Neural progenitor cell (in vitro differentiated cells): ENCODE results near the gene DENND5B. TPM values are rescaled to one million over a fixed set of nuclear protein-coding genes. Genes with fewer than 3 reads are reported as not detected.
"Not testable (repeated sequence)": the region's sequence is repeated elsewhere in the genome, so short reads cannot be mapped to it uniquely, and the experiment has no call there.

Experiments
- DNase-seq: peaks from one replicate; pipeline ENCODE4 v3.0.0-alpha.2; 2016; ENCODE audit warnings: low spot score
- H2AFZ ChIP-seq: fragments of 200-600 bp; sonication (generic); replicated peaks from 2 replicates; pipeline ENCODE4 v1.6.1; 2016; ENCODE audit warnings: antibody characterized with exemption
- H3F3A ChIP-seq: fragments of 200-600 bp; sonication (generic); 2 replicates; pipeline ENCODE4 v1.6.1; 2016; ENCODE audit warnings: antibody characterized with exemption, low read depth
- H3K27ac ChIP-seq: fragments of 200-600 bp; sonication (generic); 2 replicates; pipeline ENCODE4 v1.5.1; 2016; ENCODE audit warnings: mild to moderate bottlenecking
- H3K27me3 ChIP-seq: fragments of 200-600 bp; sonication (generic); 2 replicates; pipeline ENCODE4 v1.6.1; 2016; ENCODE audit warnings: mild to moderate bottlenecking, moderate library complexity
- H3K36me3 ChIP-seq: fragments of 200-600 bp; sonication (generic); 2 replicates; pipeline ENCODE4 v1.5.1; 2016
- H3K4me1 ChIP-seq: fragments of 200-600 bp; sonication (generic); 2 replicates; pipeline ENCODE4 v1.6.1; 2016; ENCODE audit warnings: mixed run types
- H3K4me2 ChIP-seq: fragments of 200-600 bp; sonication (generic); 2 replicates; pipeline ENCODE4 v1.6.1; 2016
- H3K4me3 ChIP-seq: fragments of 200-600 bp; sonication (generic); 2 replicates; pipeline ENCODE4 v1.5.1; 2016
- H3K79me2 ChIP-seq: fragments of 200-600 bp; sonication (generic); 2 replicates; pipeline ENCODE4 v1.6.1; 2016; ENCODE audit warnings: low read depth
- H3K9ac ChIP-seq: fragments of 200-600 bp; sonication (generic); 2 replicates; pipeline ENCODE4 v1.6.1; 2016
- H3K9me3 ChIP-seq: fragments of 200-600 bp; sonication (generic); 2 replicates; pipeline ENCODE4 v1.5.1; 2016; ENCODE audit warnings: low read depth
- H4K20me1 ChIP-seq: fragments of 200-600 bp; sonication (generic); 2 replicates; pipeline ENCODE4 v1.6.1; 2016; ENCODE audit warnings: low read depth
- H3K27ac Mint-ChIP-seq: 3 replicates; pipeline ENCODE4 v1.8.0; 2021; ENCODE audit warnings: mixed read lengths
- H3K27me3 Mint-ChIP-seq: 2 replicates; pipeline ENCODE4 v1.8.0; 2022; ENCODE audit warnings: low read depth, mild to moderate bottlenecking, inconsistent platforms, moderate library complexity, mixed read lengths; ENCODE audit not compliant: insufficient read depth
- H3K36me3 Mint-ChIP-seq: 3 replicates; pipeline ENCODE4 v1.8.0; 2021; ENCODE audit warnings: mixed read lengths
- H3K4me1 Mint-ChIP-seq: 3 replicates; pipeline ENCODE4 v1.8.0; 2021; ENCODE audit warnings: mixed read lengths
- H3K4me3 Mint-ChIP-seq: 3 replicates; pipeline ENCODE4 v1.8.0; 2021; ENCODE audit warnings: mild to moderate bottlenecking, moderate library complexity, mixed read lengths
- H3K9me3 Mint-ChIP-seq: 3 replicates; pipeline ENCODE4 v1.8.0; 2020; ENCODE audit warnings: mixed read lengths
- CTCF ChIP-seq: fragments of 200-600 bp; sonication (generic); IDR thresholded peaks from 2 replicates; pipeline ENCODE4 v1.5.1; 2017; ENCODE audit warnings: antibody characterized with exemption, mild to moderate bottlenecking
- EZH2 ChIP-seq: fragments of 200-600 bp; sonication (generic); IDR thresholded peaks from 2 replicates; pipeline ENCODE4 v1.6.1; 2017; ENCODE audit warnings: antibody characterized with exemption, mild to moderate bottlenecking, moderate library complexity
- EZH2phosphoT487 ChIP-seq: fragments of 200-600 bp; sonication (generic); IDR thresholded peaks from 2 replicates; pipeline ENCODE4 v1.6.1; 2017; ENCODE audit warnings: antibody characterized with exemption
- total RNA-seq: library from RNA; depleted of rRNA; stranded (reverse); fragments of >200 nt; gene quantifications from 2 replicates; pipeline ENCODE4 v1.2.3, GENCODE V29; 2015; ENCODE audit warnings: low replicate concordance

The DENND5B gene
- total RNA-seq, 1 donor from 2014 or later = 24.2 TPM

GRCh38 chr12:31478898-31479297, 112.0 kb downstream of the DENND5B start:
- TF ChIP-seq EZH2phosphoT487 (no peak), CTCF (no peak), EZH2 (no peak)
- no peaks in the 10 kb centered on the region for H3K9me3 Mint-ChIP-seq
- no peak for DNase-seq
- Histone ChIP-seq H3F3A (no peaks in the 10 kb centered on the region), H3K27me3 (no peaks in the 10 kb centered on the region), H3K79me2 (no peaks in the 10 kb centered on the region), H3K4me2 (no peak overlapping the region), H2AFZ (no peak overlapping the region), H3K9ac (no peak overlapping the region), H4K20me1 (no peaks in the 10 kb centered on the region), H3K4me1 (peaks cover 4% of the 10 kb centered on the region), H3K27ac (no peak overlapping the region), H3K36me3 (no peaks in the 10 kb centered on the region), H3K4me3 (no peak overlapping the region), H3K9me3 (no peaks in the 10 kb centered on the region)
- no peak overlapping the region for H3K27ac Mint-ChIP-seq
- H3K36me3 Mint-ChIP-seq = peaks cover 8% of the 10 kb centered on the region
- H3K27me3 Mint-ChIP-seq = no peaks in the 10 kb centered on the region
- no peak overlapping the region for H3K4me3 Mint-ChIP-seq
- peaks cover 6% of the 10 kb centered on the region for H3K4me1 Mint-ChIP-seq

- no peaks in the 10 kb centered on the region for H3K9me3 Mint-ChIP-seq
- H3K36me3 Mint-ChIP-seq = peaks cover 8% of the 10 kb centered on the region
- H3K4me3 Mint-ChIP-seq = no peak overlapping the region
- no peak for DNase-seq
- Histone ChIP-seq H3K4me3 (no peak overlapping the region), H2AFZ (no peak overlapping the region), H3K27ac (no peak overlapping the region), H3K9ac (no peak overlapping the region), H3K4me2 (no peak overlapping the region), H4K20me1 (no peaks in the 10 kb centered on the region), H3K9me3 (no peaks in the 10 kb centered on the region), H3F3A (no peaks in the 10 kb centered on the region), H3K27me3 (no peaks in the 10 kb centered on the region), H3K79me2 (no peaks in the 10 kb centered on the region), H3K4me1 (peaks cover 4% of the 10 kb centered on the region), H3K36me3 (no peaks in the 10 kb centered on the region)
- peaks cover 6% of the 10 kb centered on the region for H3K4me1 Mint-ChIP-seq
- TF ChIP-seq EZH2 = no peak
- no peak overlapping the region for H3K27ac Mint-ChIP-seq
- H3K27me3 Mint-ChIP-seq = no peaks in the 10 kb centered on the region
Observed at GRCh38 chr12:31478425-31478824, 112.5 kb downstream of the DENND5B start.

GRCh38 chr12:31477687-31478086, 113.2 kb downstream of the DENND5B start:
- peaks cover 8% of the 10 kb centered on the region for H3K36me3 Mint-ChIP-seq
- Histone ChIP-seq H3K4me2 (no peak overlapping the region), H3K4me1 (peaks cover 4% of the 10 kb centered on the region), H3K4me3 (no peak overlapping the region), H3K27ac (no peak overlapping the region), H3K36me3 (no peaks in the 10 kb centered on the region), H3K27me3 (no peaks in the 10 kb centered on the region), H4K20me1 (no peaks in the 10 kb centered on the region), H3K9me3 (no peaks in the 10 kb centered on the region), H3K79me2 (no peaks in the 10 kb centered on the region), H2AFZ (no peak overlapping the region), H3K9ac (no peak overlapping the region), H3F3A (no peaks in the 10 kb centered on the region)
- TF ChIP-seq EZH2 = no peak
- TF ChIP-seq EZH2phosphoT487 = no peak
- no peaks in the 10 kb centered on the region for H3K27me3 Mint-ChIP-seq
- no peak overlapping the region for H3K4me3 Mint-ChIP-seq
- peaks cover 6% of the 10 kb centered on the region for H3K4me1 Mint-ChIP-seq
- no peak for DNase-seq
- no peak overlapping the region for H3K27ac Mint-ChIP-seq
- H3K9me3 Mint-ChIP-seq = no peaks in the 10 kb centered on the region

- no peaks in the 10 kb centered on the region for H3K27me3 Mint-ChIP-seq
- Histone ChIP-seq H2AFZ (no peak overlapping the region), H3K36me3 (no peaks in the 10 kb centered on the region), H3K27ac (no peak overlapping the region), H3K9me3 (no peaks in the 10 kb centered on the region), H3K4me2 (no peak overlapping the region), H3K27me3 (no peaks in the 10 kb centered on the region), H3K4me1 (peaks cover 4% of the 10 kb centered on the region), H3K79me2 (no peaks in the 10 kb centered on the region), H4K20me1 (no peaks in the 10 kb centered on the region), H3F3A (no peaks in the 10 kb centered on the region), H3K9ac (no peak overlapping the region), H3K4me3 (no peak overlapping the region)
- H3K4me3 Mint-ChIP-seq = no peak overlapping the region
- TF ChIP-seq EZH2phosphoT487 = no peak
- no peak for TF ChIP-seq EZH2
- no peak for TF ChIP-seq CTCF
- no peaks in the 10 kb centered on the region for H3K9me3 Mint-ChIP-seq
- H3K4me1 Mint-ChIP-seq = peaks cover 6% of the 10 kb centered on the region
- no peak overlapping the region for H3K27ac Mint-ChIP-seq
- DNase-seq = no peak
- peaks cover 10% of the 10 kb centered on the region for H3K36me3 Mint-ChIP-seq
Observed at GRCh38 chr12:31476437-31476836, 114.5 kb downstream of the DENND5B start.

DNA sequence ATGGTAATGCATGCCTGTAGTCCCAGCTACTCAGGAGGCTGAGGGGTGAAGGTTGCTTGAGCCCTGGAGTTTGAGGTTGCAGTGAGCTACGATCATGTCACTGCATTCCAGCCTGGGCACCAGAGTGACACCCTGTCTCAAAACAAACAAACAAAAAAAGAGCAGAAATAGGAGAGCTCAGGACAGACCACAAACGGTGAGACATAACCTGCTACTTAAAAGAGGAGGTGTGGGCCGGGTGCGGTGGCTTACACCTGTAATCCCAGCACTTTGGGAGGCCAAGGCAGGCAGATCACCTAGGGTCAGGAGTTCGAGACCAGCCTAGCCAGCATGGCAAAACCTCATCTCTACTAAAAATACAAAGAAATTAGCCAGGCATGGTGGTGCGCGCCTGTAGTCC, 115.3 kb downstream of the DENND5B start:
- H3F3A ChIP-seq, H3K27ac Mint-ChIP-seq, H3K4me2 ChIP-seq: not testable (repeated sequence)

More for the DNA sequence above, 115.3 kb downstream of the DENND5B start:
- H3K9me3 ChIP-seq, H3K27me3 Mint-ChIP-seq, H3K4me3 ChIP-seq, H2AFZ ChIP-seq, H3K4me1 ChIP-seq, H3K4me3 Mint-ChIP-seq, H3K36me3 ChIP-seq, H3K27ac ChIP-seq, H3K36me3 Mint-ChIP-seq, H4K20me1 ChIP-seq, H3K27me3 ChIP-seq, H3K4me1 Mint-ChIP-seq, H3K9me3 Mint-ChIP-seq, DNase-seq, H3K9ac ChIP-seq, H3K79me2 ChIP-seq: not testable (repeated sequence)
